AG09319 (cell line): ENCODE results near the gene ZNF143.

Experiments
- DNase-seq: peaks from one replicate; pipeline ENCODE4 v3.0.0-alpha.2; 2010; ENCODE audit warnings: low read depth; ENCODE audit errors: extremely low read depth
- TF ChIP-seq, protein P1 (sequence below): IDR thresholded peaks from 2 replicates; pipeline ENCODE4 v1.5.1; 2011; ENCODE audit warnings: low read depth, mild to moderate bottlenecking, inconsistent platforms, low read length, moderate library complexity

Gene ZNF143

GRCh38 chr11:9573052-9573774, 112.4 kb downstream of the ZNF143 start, which contains the start of gene WEE1:
WEE1 (plus strand) TSS chr11:9573670; CDS start chr11:9573934, 264 bp downstream.
- peak; percentile 97 for DNase-seq
- TF ChIP-seq, protein P1, sequence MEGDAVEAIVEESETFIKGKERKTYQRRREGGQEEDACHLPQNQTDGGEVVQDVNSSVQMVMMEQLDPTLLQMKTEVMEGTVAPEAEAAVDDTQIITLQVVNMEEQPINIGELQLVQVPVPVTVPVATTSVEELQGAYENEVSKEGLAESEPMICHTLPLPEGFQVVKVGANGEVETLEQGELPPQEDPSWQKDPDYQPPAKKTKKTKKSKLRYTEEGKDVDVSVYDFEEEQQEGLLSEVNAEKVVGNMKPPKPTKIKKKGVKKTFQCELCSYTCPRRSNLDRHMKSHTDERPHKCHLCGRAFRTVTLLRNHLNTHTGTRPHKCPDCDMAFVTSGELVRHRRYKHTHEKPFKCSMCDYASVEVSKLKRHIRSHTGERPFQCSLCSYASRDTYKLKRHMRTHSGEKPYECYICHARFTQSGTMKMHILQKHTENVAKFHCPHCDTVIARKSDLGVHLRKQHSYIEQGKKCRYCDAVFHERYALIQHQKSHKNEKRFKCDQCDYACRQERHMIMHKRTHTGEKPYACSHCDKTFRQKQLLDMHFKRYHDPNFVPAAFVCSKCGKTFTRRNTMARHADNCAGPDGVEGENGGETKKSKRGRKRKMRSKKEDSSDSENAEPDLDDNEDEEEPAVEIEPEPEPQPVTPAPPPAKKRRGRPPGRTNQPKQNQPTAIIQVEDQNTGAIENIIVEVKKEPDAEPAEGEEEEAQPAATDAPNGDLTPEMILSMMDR = no peak

DNA sequence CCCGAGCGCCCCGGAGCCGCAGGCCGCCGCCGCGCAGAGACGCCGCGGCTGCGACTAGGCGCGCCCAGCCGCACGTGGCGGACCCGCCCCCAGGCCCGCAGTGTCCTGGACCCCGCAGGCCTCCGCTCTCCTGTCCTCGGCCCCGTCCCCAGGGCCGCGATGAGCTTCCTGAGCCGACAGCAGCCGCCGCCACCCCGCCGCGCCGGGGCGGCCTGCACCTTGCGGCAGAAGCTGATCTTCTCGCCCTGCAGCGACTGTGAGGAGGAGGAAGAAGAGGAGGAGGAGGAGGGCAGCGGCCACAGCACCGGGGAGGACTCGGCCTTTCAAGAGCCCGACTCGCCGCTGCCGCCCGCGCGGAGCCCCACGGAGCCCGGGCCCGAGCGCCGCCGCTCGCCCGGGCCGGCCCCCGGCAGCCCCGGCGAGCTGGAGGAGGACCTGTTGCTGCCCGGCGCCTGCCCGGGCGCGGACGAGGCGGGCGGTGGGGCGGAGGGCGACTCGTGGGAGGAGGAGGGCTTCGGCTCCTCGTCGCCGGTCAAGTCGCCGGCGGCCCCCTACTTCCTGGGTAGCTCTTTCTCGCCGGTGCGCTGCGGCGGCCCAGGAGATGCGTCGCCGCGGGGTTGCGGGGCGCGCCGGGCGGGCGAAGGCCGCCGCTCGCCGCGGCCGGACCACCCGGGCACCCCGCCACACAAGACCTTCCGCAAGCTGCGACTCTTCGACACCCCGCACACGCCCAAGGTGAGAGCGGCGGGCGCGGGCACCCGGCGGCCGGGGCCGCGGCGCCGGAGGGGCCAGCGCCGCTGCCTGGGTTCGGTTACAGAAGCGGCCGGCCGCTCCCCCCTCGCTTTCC, 113.2 kb downstream of the ZNF143 start:
- TF ChIP-seq, protein P1 = no peak
- DNase-seq = no peak

- TF ChIP-seq, protein P1 = no peak
- no peak for DNase-seq
Measured at GRCh38 chr11:9574622-9575259, 113.9 kb downstream of the ZNF143 start.

GRCh38 chr11:9575260-9576240, 114.7 kb downstream of the ZNF143 start:
- TF ChIP-seq, protein P1 = no peak
- peak; percentile 74 for DNase-seq

- TF ChIP-seq, protein P1 = no peak
- no peak for DNase-seq
Measured at GRCh38 chr11:9576701-9577381, 116.0 kb downstream of the ZNF143 start.

GRCh38 chr11:9577556-9577955, 116.7 kb downstream of the ZNF143 start:
- TF ChIP-seq, protein P1 = no peak
- DNase-seq = no peak
